Measurements from ENCODE around the gene KCP. TPM values are rescaled to one million over a fixed set of nuclear protein-coding genes. Genes with fewer than 3 reads are reported as not detected.

Gene KCP
- polyA plus RNA-seq, 1 donor (not counting 4 experiments of a cell fraction or from before 2014, with no cell fraction given) = not detected

GRCh38 chr7:128880791-128881457 is 29.6 kb downstream of the KCP start:
- DNase-seq (ENCODE audit: low read depth, low spot score) = no peak
- Histone ChIP-seq H4K20me1 (ENCODE audit: control insufficient read depth, extremely low read depth, insufficient read depth, low read length) (no peaks in the 10 kb centered on the region), H3K9me3 (ENCODE audit: control insufficient read depth, low read depth, low read length) (no peaks in the 10 kb centered on the region), H3K36me3 (ENCODE audit: control insufficient read depth in 2 of 2, extremely low read depth in 1 of 2, insufficient read depth in 2 of 2, low read length in 2 of 2) (no peaks in the 10 kb centered on the region), H3K4me3 (ENCODE audit: control insufficient read depth in 2 of 3, extremely low read depth in 1 of 3, insufficient read depth in 2 of 3, low read depth in 1 of 3, low read length in 3 of 3) (no peak overlapping the region), H3K27ac (ENCODE audit: control insufficient read depth, insufficient read depth, low read length) (no peak overlapping the region), H3K4me1 (ENCODE audit: control insufficient read depth, extremely low read depth, insufficient read depth, low read length) (peaks cover 8% of the 10 kb centered on the region), H3K4me2 (ENCODE audit: control insufficient read depth, extremely low read depth, insufficient read depth, low read depth, low read length) (no peak overlapping the region), H3K9me1 (ENCODE audit: control insufficient read depth, extremely low read depth, insufficient read depth, low read length) (no peaks in the 10 kb centered on the region), H3K79me2 (ENCODE audit: control insufficient read depth, insufficient read depth, low read length) (no peaks in the 10 kb centered on the region), H3K27me3 (ENCODE audit: control insufficient read depth, extremely low read depth, insufficient read depth, low read length) (no peaks in the 10 kb centered on the region), H3K9ac (ENCODE audit: control insufficient read depth, extremely low read depth, insufficient read depth, low read length) (no peak overlapping the region), H2AFZ (ENCODE audit: control insufficient read depth, low read length) (no peak overlapping the region)
- dilution Hi-C loops (cut with MboI; ENCODE audit: extremely low pct_ligation_motif_present, low sequenced_read_pairs) = no loop called here
- no peak for FAIRE-seq
- no peak for TF ChIP-seq EZH2 (IDR thresholded peaks at IDR 0.05; ENCODE audit: low read length)
- TF ChIP-seq, protein P1, sequence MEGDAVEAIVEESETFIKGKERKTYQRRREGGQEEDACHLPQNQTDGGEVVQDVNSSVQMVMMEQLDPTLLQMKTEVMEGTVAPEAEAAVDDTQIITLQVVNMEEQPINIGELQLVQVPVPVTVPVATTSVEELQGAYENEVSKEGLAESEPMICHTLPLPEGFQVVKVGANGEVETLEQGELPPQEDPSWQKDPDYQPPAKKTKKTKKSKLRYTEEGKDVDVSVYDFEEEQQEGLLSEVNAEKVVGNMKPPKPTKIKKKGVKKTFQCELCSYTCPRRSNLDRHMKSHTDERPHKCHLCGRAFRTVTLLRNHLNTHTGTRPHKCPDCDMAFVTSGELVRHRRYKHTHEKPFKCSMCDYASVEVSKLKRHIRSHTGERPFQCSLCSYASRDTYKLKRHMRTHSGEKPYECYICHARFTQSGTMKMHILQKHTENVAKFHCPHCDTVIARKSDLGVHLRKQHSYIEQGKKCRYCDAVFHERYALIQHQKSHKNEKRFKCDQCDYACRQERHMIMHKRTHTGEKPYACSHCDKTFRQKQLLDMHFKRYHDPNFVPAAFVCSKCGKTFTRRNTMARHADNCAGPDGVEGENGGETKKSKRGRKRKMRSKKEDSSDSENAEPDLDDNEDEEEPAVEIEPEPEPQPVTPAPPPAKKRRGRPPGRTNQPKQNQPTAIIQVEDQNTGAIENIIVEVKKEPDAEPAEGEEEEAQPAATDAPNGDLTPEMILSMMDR (optimal IDR thresholded peaks at IDR 0.05 in 1 of 3, IDR thresholded peaks at IDR 0.05 in 1 of 3, conservative IDR thresholded peaks at IDR 0.05 in 1 of 3; ENCODE audit: extremely low read depth in 1 of 3, insufficient read depth in 2 of 3, low read length in 3 of 3) = no peak

- Histone ChIP-seq H3K79me2 (ENCODE audit: control insufficient read depth, insufficient read depth, low read length) (no peaks in the 10 kb centered on the region), H3K9ac (ENCODE audit: control insufficient read depth, extremely low read depth, insufficient read depth, low read length) (no peak overlapping the region), H3K4me3 (ENCODE audit: control insufficient read depth in 2 of 3, extremely low read depth in 1 of 3, insufficient read depth in 2 of 3, low read depth in 1 of 3, low read length in 3 of 3) (no peak overlapping the region), H3K36me3 (ENCODE audit: control insufficient read depth in 2 of 2, extremely low read depth in 1 of 2, insufficient read depth in 2 of 2, low read length in 2 of 2) (no peaks in the 10 kb centered on the region), H2AFZ (ENCODE audit: control insufficient read depth, low read length) (no peak overlapping the region), H3K27me3 (ENCODE audit: control insufficient read depth, extremely low read depth, insufficient read depth, low read length) (no peaks in the 10 kb centered on the region), H3K27ac (ENCODE audit: control insufficient read depth, insufficient read depth, low read length) (no peak overlapping the region), H3K4me2 (ENCODE audit: control insufficient read depth, extremely low read depth, insufficient read depth, low read depth, low read length) (no peak overlapping the region), H3K9me1 (ENCODE audit: control insufficient read depth, extremely low read depth, insufficient read depth, low read length) (no peaks in the 10 kb centered on the region), H3K9me3 (ENCODE audit: control insufficient read depth, low read depth, low read length) (no peaks in the 10 kb centered on the region), H4K20me1 (ENCODE audit: control insufficient read depth, extremely low read depth, insufficient read depth, low read length) (no peaks in the 10 kb centered on the region), H3K4me1 (ENCODE audit: control insufficient read depth, extremely low read depth, insufficient read depth, low read length) (peaks cover 10% of the 10 kb centered on the region)
- no peak for DNase-seq (ENCODE audit: low read depth, low spot score)
- peak; percentile 68 for FAIRE-seq
- no peak for TF ChIP-seq EZH2 (IDR thresholded peaks at IDR 0.05; ENCODE audit: low read length)
- TF ChIP-seq, protein P1 (optimal IDR thresholded peaks at IDR 0.05 in 1 of 3, IDR thresholded peaks at IDR 0.05 in 1 of 3, conservative IDR thresholded peaks at IDR 0.05 in 1 of 3; ENCODE audit: extremely low read depth in 1 of 3, insufficient read depth in 2 of 3, low read length in 3 of 3) = peak; percentile 82 to 96 (median 90)
- dilution Hi-C loops (cut with MboI; ENCODE audit: extremely low pct_ligation_motif_present, low sequenced_read_pairs) = no loop called here
Observed at GRCh38 chr7:128879939-128880746, 30.4 kb downstream of the KCP start.

Data from keratinocyte (primary cell).